ENCODE data around the gene EXOC1L. TPM values are rescaled to one million over a fixed set of nuclear protein-coding genes. Genes with fewer than 3 reads are reported as not detected.

The EXOC1L gene
- total and polyA plus RNA-seq, 9 of the 15 experiments (the other 6 are each of a cell fraction or from before 2014, with no cell fraction given), result 0.38 to 3.9 (median 1.0) TPM; not detected in 1

DNA sequence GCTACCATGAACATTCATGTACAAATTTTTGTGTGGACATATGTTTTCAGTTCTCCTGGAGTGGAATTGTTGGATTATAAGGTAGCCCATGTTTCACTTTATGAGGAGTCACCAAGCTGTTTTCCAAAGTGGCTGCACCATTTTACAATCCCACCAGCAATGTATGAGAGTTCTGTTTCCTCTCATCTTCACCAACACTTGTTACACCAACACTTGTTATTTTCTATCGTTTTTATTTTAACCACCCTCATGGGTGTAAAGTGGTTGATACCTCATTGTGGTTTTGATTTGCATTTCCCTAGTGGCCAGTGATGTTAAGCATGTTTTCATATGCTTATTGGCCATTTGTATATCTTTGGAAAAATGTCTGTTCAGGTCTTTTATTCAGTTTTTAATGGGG, 38.0 kb downstream of the EXOC1L start:
- no peak for ATAC-seq
- TF ChIP-seq MECOM (CRISPR knock-in tag; IDR thresholded peaks at IDR 0.05) (no peak), KLF16 (IDR thresholded peaks at IDR 0.05) (no peak), ZNF764 (CRISPR knock-in tag; IDR thresholded peaks at IDR 0.05; ENCODE audit: low read depth) (no peak), ELF4 (CRISPR knock-in tag; IDR thresholded peaks at IDR 0.05) (no peak), NR3C1 (CRISPR knock-in tag; IDR thresholded peaks at IDR 0.05) (no peak)
- TF ChIP-seq, protein P1, sequence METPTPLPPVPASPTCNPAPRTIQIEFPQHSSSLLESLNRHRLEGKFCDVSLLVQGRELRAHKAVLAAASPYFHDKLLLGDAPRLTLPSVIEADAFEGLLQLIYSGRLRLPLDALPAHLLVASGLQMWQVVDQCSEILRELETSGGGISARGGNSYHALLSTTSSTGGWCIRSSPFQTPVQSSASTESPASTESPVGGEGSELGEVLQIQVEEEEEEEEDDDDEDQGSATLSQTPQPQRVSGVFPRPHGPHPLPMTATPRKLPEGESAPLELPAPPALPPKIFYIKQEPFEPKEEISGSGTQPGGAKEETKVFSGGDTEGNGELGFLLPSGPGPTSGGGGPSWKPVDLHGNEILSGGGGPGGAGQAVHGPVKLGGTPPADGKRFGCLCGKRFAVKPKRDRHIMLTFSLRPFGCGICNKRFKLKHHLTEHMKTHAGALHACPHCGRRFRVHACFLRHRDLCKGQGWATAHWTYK (CRISPR knock-in tag; IDR thresholded peaks at IDR 0.05), result no peak
- Histone ChIP-seq H3K27ac (ENCODE audit: extremely low read depth, low read depth, low read length) (no peak overlapping the region), H3K4me3 (no peak overlapping the region), H3K4me2 (ENCODE audit: insufficient read depth, low read length) (no peak overlapping the region), H3K4me1 (replicated peaks in 1 of 2; ENCODE audit: control insufficient read depth in 2 of 2, insufficient read depth in 2 of 2, low read length in 2 of 2) (peaks cover 3 to 7% of the 10 kb centered on the region in 2 experiments; a peak in 2 of 5 replicates), H3K79me2 (ENCODE audit: control insufficient read depth, insufficient read depth, low read length) (peaks cover 29% of the 10 kb centered on the region), H3K9ac (ENCODE audit: insufficient read depth in 1 of 2, low read depth in 2 of 2, low read length in 2 of 2) (no peak overlapping the region), H3K9me3 (replicated peaks; ENCODE audit: control insufficient read depth, insufficient read depth, low read depth, low read length) (no peaks in the 10 kb centered on the region), H3K36me3 (ENCODE audit: control insufficient read depth, insufficient read depth, low read length) (peaks cover 30% of the 10 kb centered on the region; the same call in 2 of the 3 replicates), H4K20me1 (replicated peaks; ENCODE audit: control insufficient read depth, insufficient read depth, low read length) (no peaks in the 10 kb centered on the region), H3K9me1 (ENCODE audit: control insufficient read depth, insufficient read depth, low read length) (no peaks in the 10 kb centered on the region), H3K27me3 (ENCODE audit: control insufficient read depth in 2 of 2, insufficient read depth in 2 of 2, low read length in 2 of 2) (no peaks in the 10 kb centered on the region), H2AFZ (ENCODE audit: low read depth, low read length) (no peak overlapping the region)
- intact Hi-C loops (cut with micrococcal nuclease) (no loop called here), in situ Hi-C loops (cut with MboI) (loop anchor here (10.0 kb wide), 1 partner anchor 503 kb away; no protein-coding TSS in a partner anchor)
- DNase-seq (ENCODE audit: extremely low read depth in 1 of 4, low spot score in 3 of 4), result no peak
- BruUV-seq (replicated peaks), result no TSS peak
- no peak for FAIRE-seq
- ChIA-PET CTCF (ENCODE audit: low intra/inter-chr PET ratio) (no interaction called here), POLR2A (no interaction called here)
- WGBS (ENCODE audit: insufficient coverage, low coverage, missing lambda C conversion rate), result 47% methylated on average over 1 of the region's 1 CpG
